ENCODE data around the gene EFNA2.

- TF ChIP-seq ZC3H10 (CRISPR knock-in tag; IDR thresholded peaks at IDR 0.05) (no peak), CREB5 (CRISPR knock-in tag; IDR thresholded peaks at IDR 0.05; ENCODE audit: low read depth) (no peak), ARNTL (CRISPR knock-in tag; IDR thresholded peaks at IDR 0.05; ENCODE audit: borderline replicate concordance, low read depth) (no peak), PATZ1 (CRISPR knock-in tag; IDR thresholded peaks at IDR 0.05; ENCODE audit: borderline replicate concordance) (no peak), SNAI2 (CRISPR knock-in tag; IDR thresholded peaks at IDR 0.05) (no peak), PPARA (CRISPR knock-in tag; IDR thresholded peaks at IDR 0.05; ENCODE audit: borderline replicate concordance) (no peak), ISL1 (CRISPR knock-in tag; IDR thresholded peaks at IDR 0.05) (no peak), CSRNP3 (CRISPR knock-in tag; IDR thresholded peaks at IDR 0.05) (no peak), ZFP30 (CRISPR knock-in tag; IDR thresholded peaks at IDR 0.05) (no peak), ZFP3 (CRISPR knock-in tag; IDR thresholded peaks at IDR 0.05) (no peak), RARB (CRISPR knock-in tag; IDR thresholded peaks at IDR 0.05) (no peak), TOX (CRISPR knock-in tag; IDR thresholded peaks at IDR 0.05; ENCODE audit: borderline replicate concordance) (no peak)
Measured at GRCh38 chr19:1307320-1307719, 21.6 kb downstream of the EFNA2 start.
